GM12878 (cell line): ENCODE results near the gene PCSK6. TPM values are rescaled to one million over a fixed set of nuclear protein-coding genes. Genes with fewer than 3 reads are reported as not detected.

ENCODE experiments used
- ATAC-seq: fragments of 200-7000 bp; cut with Tn5 transposase; 3 replicates; pipeline ENCODE4 v1.9.1; 2020; ENCODE audit warnings: mild to moderate bottlenecking, moderate library complexity
- BruUV-seq: library from RNA; stranded (reverse); fragments of 400-500 nt; replicated peaks from 2 replicates; lab custom pipeline; 2021; lab: Mats Ljungman, UMichigan
- CTCF ChIA-PET: fragments of 300-600 bp; sonication (Branson Sonifier 250); formaldehyde crosslinking; extraction: SDS; loops from one replicate; lab custom pipeline; 2021; ENCODE audit warnings: inconsistent platforms; lab: Yijun Ruan, JAX
- POLR2A ChIA-PET: fragments of 350-600 bp; formaldehyde crosslinking; extraction: SDS; loops from one replicate; lab custom pipeline; 2021; ENCODE audit warnings: inconsistent platforms; lab: Charles Lee
- RAD21 ChIA-PET: fragments of 300-600 bp; sonication (Branson Sonifier 250); formaldehyde crosslinking; loops from one replicate; lab custom pipeline; 2023; ENCODE audit warnings: antibody characterized with exemption; ENCODE audit not compliant: unreplicated experiment; lab: Charles Lee
- SMC1A ChIA-PET: fragments of 300-600 bp; sonication (Branson Sonifier 250); formaldehyde crosslinking; loops from one replicate; lab custom pipeline; 2023; ENCODE audit not compliant: unreplicated experiment, uncharacterized antibody; lab: Charles Lee
- DNase-seq: peaks from one replicate; pipeline ENCODE4 v3.0.0-alpha.2; 2011; ENCODE audit warnings: low read depth, low spot score
- FAIRE-seq: peaks from 3 replicates; lab custom pipeline; 2011; peaks lifted over from hg19 to GRCh38; lab: Jason Lieb, UNC
- H2AFZ ChIP-seq: 2 replicates; pipeline ENCODE4 v1.6.0; 2011; ENCODE audit warnings: low read depth, low read length, control low read depth; ENCODE audit not compliant: control insufficient read depth
- H3K27ac ChIP-seq: 2 replicates; pipeline ENCODE4 v1.5.1; 2011; ENCODE audit warnings: control low read depth; ENCODE audit not compliant: control insufficient read depth, insufficient read depth
- H3K27me3 ChIP-seq, 2 experiments: replicated peaks in 1 of 2; 2 replicates each; pipeline versions ENCODE4 v1.6.0 to v1.6.1; 2011; ENCODE audit warnings: low read length in 1 of 2; ENCODE audit not compliant: control insufficient read depth in 2 of 2, insufficient read depth in 2 of 2
- H3K36me3 ChIP-seq, 2 experiments: 2 replicates each; pipeline ENCODE4 v1.5.1; 2011; ENCODE audit warnings: low read length in 1 of 2; ENCODE audit not compliant: control insufficient read depth in 2 of 2, insufficient read depth in 2 of 2
- H3K4me1 ChIP-seq: 2 replicates; pipeline ENCODE4 v1.6.1; 2011; ENCODE audit warnings: mild to moderate bottlenecking, low read length, moderate library complexity, mixed read lengths; ENCODE audit not compliant: control insufficient read depth, insufficient read depth
- H3K4me2 ChIP-seq: 2 replicates; pipeline ENCODE4 v1.6.0; 2011; ENCODE audit warnings: control low read depth; ENCODE audit not compliant: control insufficient read depth, insufficient read depth
- H3K4me3 ChIP-seq: fragments of 200-600 bp; sonication (generic); 2 replicates; pipeline ENCODE4 v1.5.1; 2016
- H3K79me2 ChIP-seq: 2 replicates; pipeline ENCODE4 v1.6.0; 2011; ENCODE audit warnings: low read length; ENCODE audit not compliant: control insufficient read depth, insufficient read depth
- H3K9ac ChIP-seq: 2 replicates; pipeline ENCODE4 v1.8.0; 2011; ENCODE audit warnings: low read length, control low read depth, mixed read lengths; ENCODE audit not compliant: control insufficient read depth, insufficient read depth
- H3K9me3 ChIP-seq: replicated peaks from 3 replicates; pipeline ENCODE4 v1.5.1; 2011; ENCODE audit warnings: mild to moderate bottlenecking, low read length; ENCODE audit not compliant: control insufficient read depth, insufficient read depth
- H4K20me1 ChIP-seq: 2 replicates; pipeline ENCODE4 v1.6.0; 2011; ENCODE audit not compliant: control insufficient read depth, insufficient read depth
- BCL11A ChIP-seq: IDR thresholded peaks from 2 replicates; pipeline ENCODE4 v1.6.1; 2011; ENCODE audit warnings: low read depth, low read length
- BCL3 ChIP-seq: IDR thresholded peaks from 2 replicates; pipeline ENCODE4 v1.6.1; 2011; ENCODE audit warnings: borderline replicate concordance, low read depth, mild to moderate bottlenecking, moderate library complexity, low read length; ENCODE audit not compliant: insufficient read depth, poor library complexity, severe bottlenecking
- CHD1 ChIP-seq: IDR thresholded peaks from 2 replicates; pipeline ENCODE4 v1.6.1; 2012; ENCODE audit warnings: low read depth, low read length, improper control_type of control experiment
- E2F4 ChIP-seq: IDR thresholded peaks from 2 replicates; pipeline ENCODE4 v1.6.1; 2012; ENCODE audit warnings: low read depth, low read length, improper control_type of control experiment
- ESRRA ChIP-seq: IDR thresholded peaks from 2 replicates; pipeline ENCODE4 v1.6.1; 2012; ENCODE audit warnings: mild to moderate bottlenecking, low read length, improper control_type of control experiment
- HDAC2 ChIP-seq: fragments of 200-600 bp; sonication (generic); IDR thresholded peaks from 2 replicates; pipeline ENCODE4 v1.6.1; 2017
- HSF1 ChIP-seq: fragments of 150-350 bp; IDR thresholded peaks from 2 replicates; pipeline ENCODE4 v1.6.1; 2014; ENCODE audit warnings: mild to moderate bottlenecking, low read depth, low read length
- MAX ChIP-seq: IDR thresholded peaks from 2 replicates; pipeline ENCODE4 v1.6.1; 2012; ENCODE audit warnings: low read depth, low read length, improper control_type of control experiment
- PML ChIP-seq: IDR thresholded peaks from 2 replicates; pipeline ENCODE4 v1.6.1; 2012; ENCODE audit warnings: low read length, inconsistent platforms
- RAD51 ChIP-seq: fragments of 450-650 bp; IDR thresholded peaks from 2 replicates; pipeline ENCODE4 v1.6.1; 2016; ENCODE audit warnings: moderate library complexity, mild to moderate bottlenecking, inconsistent platforms
- SUZ12 ChIP-seq: fragments of 200-600 bp; sonication (generic); IDR thresholded peaks from one replicate; pipeline ENCODE4 v1.6.1; 2018; ENCODE audit warnings: antibody characterized with exemption, mild to moderate bottlenecking; ENCODE audit not compliant: unreplicated experiment
- ZNF217 ChIP-seq: fragments of 450-650 bp; IDR thresholded peaks from 2 replicates; pipeline ENCODE4 v1.6.1; 2017; ENCODE audit warnings: antibody characterized with exemption, mild to moderate bottlenecking
- ZNF592 ChIP-seq: fragments of 450-650 bp; IDR thresholded peaks from 2 replicates; pipeline ENCODE4 v1.6.1; 2017; ENCODE audit warnings: mild to moderate bottlenecking, moderate library complexity
- WGBS: methylation state at CpG from one replicate; pipeline ENCODE4 v1.1.6; 2016; ENCODE audit warnings: low lambda C conversion rate; ENCODE audit not compliant: insufficient replicate concordance, insufficient coverage; ENCODE audit errors: missing lambda C conversion rate; 5-methylcytosine and 5-hydroxymethylcytosine counted together
- in situ Hi-C: fragments of 300-500 bp; cut with MboI; formaldehyde crosslinking; loops from 9 replicates; pipeline ENCODE4 v1.14.3; 2018; ENCODE audit warnings: mixed read lengths
- intact Hi-C: fragments of 100-400 bp; cut with micrococcal nuclease; formaldehyde crosslinking; loops from one replicate; pipeline ENCODE4 v1.14.2; 2022; ENCODE audit not compliant: unreplicated experiment
- polyA plus RNA-seq, 11 experiments: library from polyadenylated mRNA; depleted of rRNA in 4 of 11; unstranded in 6 of 11; stranded (reverse) in 5 of 11; fragments of >200 nt; fragmentation: Nextera tagmentation in 4 of 11; fragmentation: Illumina TruSeq in 1 of 11; extraction: Ambion mirVana in 4 of 11; extraction: Trizol in 1 of 11; gene quantifications; 1 replicate in 1 of 11; 2 replicates in 10 of 11; pipeline versions ENCODE4 v1.2.1 to v1.2.3, GENCODE V29; 2011 to 2016; ENCODE audit warnings: inconsistent platforms in 2 of 11, missing spikeins in 2 of 11, low read depth in 1 of 11
- total RNA-seq, 4 experiments: library from RNA; depleted of rRNA in 3 of 4; stranded (reverse); fragments of >200 nt in 3 of 4; fragmentation: Illumina TruSeq in 1 of 4; extraction: Trizol in 1 of 4; gene quantifications; 2 replicates each; pipeline versions ENCODE4 v1.2.1 to v1.2.3, GENCODE V29; 2013 to 2021

Gene PCSK6
- total and polyA plus RNA-seq, 10 of the 15 experiments (the other 5 are each of a cell fraction or from before 2014, with no cell fraction given) = 0.19 to 0.67 (median 0.25) TPM; not detected in 4

GRCh38 chr15:101509279-101509678, 19.8 kb upstream of the PCSK6 start:
- H3K79me2 ChIP-seq = no peaks in the 10 kb centered on the region
- ATAC-seq = no peak
- H3K4me2 ChIP-seq = no peak overlapping the region
- no peaks in the 10 kb centered on the region for H3K9me3 ChIP-seq
- intact Hi-C loops (no loop called here), in situ Hi-C loops (no loop called here)
- FAIRE-seq = no peak
- CTCF ChIA-PET = no interaction called here
- no peak for TF ChIP-seq BCL3
- TF ChIP-seq HDAC2 = no peak
- no peak for TF ChIP-seq HSF1
- TF ChIP-seq RAD51 = no peak
- no peak for TF ChIP-seq SUZ12
- TF ChIP-seq MAX = no peak
- no peak for TF ChIP-seq CHD1
- TF ChIP-seq ESRRA = no peak
- no peak for TF ChIP-seq PML
- TF ChIP-seq ZNF592 = no peak
- TF ChIP-seq ZNF217 = no peak
- TF ChIP-seq BCL11A = no peak
- TF ChIP-seq E2F4 = no peak
- no peak overlapping the region for H3K9ac ChIP-seq
- no peak overlapping the region for H3K27ac ChIP-seq
- no peak overlapping the region for H2AFZ ChIP-seq
- no peaks in the 10 kb centered on the region for H3K4me1 ChIP-seq
- POLR2A ChIA-PET = no interaction called here
- SMC1A ChIA-PET = no interaction called here
- no peak for DNase-seq
- no peaks in the 10 kb centered on the region for H3K36me3 ChIP-seq
- no peaks in the 10 kb centered on the region for H3K27me3 ChIP-seq
- no peaks in the 10 kb centered on the region for H4K20me1 ChIP-seq
- RAD21 ChIA-PET = no interaction called here
- BruUV-seq = no TSS peak
- WGBS = 52% methylated on average over 6 of the region's 6 CpGs
- H3K4me3 ChIP-seq = no peak overlapping the region
